SK-N-SH (cell line): Measurements from ENCODE around the gene ZIC1. TPM values are rescaled to one million over a fixed set of nuclear protein-coding genes. Genes with fewer than 3 reads are reported as not detected.

Experiments used
- CTCF ChIA-PET: fragments of 300-600, 350-600 bp; formaldehyde crosslinking; extraction: SDS; loops from one replicate; lab custom pipeline; 2021; lab: Yijun Ruan, JAX
- POLR2A ChIA-PET: fragments of 350-600 bp; sonication (Branson Sonifier 250); formaldehyde crosslinking; extraction: SDS; loops from one replicate; lab custom pipeline; 2020; ENCODE audit warnings: antibody characterized with exemption, inconsistent platforms; lab: Yijun Ruan, JAX
- DNase-seq: peaks from one replicate; pipeline ENCODE4 v3.0.0; 2012
- H2AFZ ChIP-seq: fragments of 200-600 bp; sonication (generic); 2 replicates; pipeline ENCODE4 v1.8.1; 2016; ENCODE audit warnings: antibody characterized with exemption, mild to moderate bottlenecking, low read depth
- H3F3A ChIP-seq: fragments of 200-600 bp; sonication (generic); replicated peaks from 2 replicates; pipeline ENCODE3; 2016; ENCODE audit warnings: antibody characterized with exemption, mild to moderate bottlenecking; ENCODE audit not compliant: insufficient read depth
- H3K27ac ChIP-seq, 2 experiments: fragments of 200-500 bp in 1 of 2; fragments of 200-600 bp in 1 of 2; sonication (Bioruptor generic) in 1 of 2; sonication (generic), shearing (Covaris generic) in 1 of 2; 2 replicates each; pipeline versions ENCODE4 v1.5.1 to v1.6.1; 2014 to 2016; ENCODE audit warnings: low read depth in 2 of 2, inconsistent platforms in 1 of 2, low read length in 1 of 2, mild to moderate bottlenecking in 1 of 2, mixed read lengths in 1 of 2
- H3K27me3 ChIP-seq: fragments of 200-600 bp; sonication (generic), shearing (Covaris generic); 2 replicates; pipeline ENCODE4 v1.6.1; 2016; ENCODE audit warnings: mixed run types; ENCODE audit not compliant: insufficient read depth
- H3K36me3 ChIP-seq, 2 experiments: fragments of 200-500 bp in 1 of 2; fragments of 200-600 bp in 1 of 2; sonication (Bioruptor generic) in 1 of 2; sonication (generic) in 1 of 2; replicated peaks in 1 of 2; 2 replicates each; pipeline versions ENCODE3 to v1.5.1; 2014 to 2016; ENCODE audit warnings: low read length in 1 of 2, mild to moderate bottlenecking in 1 of 2; ENCODE audit not compliant: insufficient read depth in 2 of 2, control insufficient read depth in 1 of 2
- H3K4me1 ChIP-seq, 2 experiments: fragments of 200-500 bp in 1 of 2; fragments of 200-600 bp in 1 of 2; sonication (Bioruptor generic) in 1 of 2; sonication (generic), shearing (Covaris generic) in 1 of 2; 2 replicates each; pipeline versions ENCODE4 v1.5.1 to v1.6.1; 2014 to 2016; ENCODE audit warnings: low read depth in 1 of 2, low read length in 1 of 2, mixed run types in 1 of 2; ENCODE audit not compliant: insufficient read depth in 2 of 2, control insufficient read depth in 1 of 2
- H3K4me2 ChIP-seq: fragments of 200-600 bp; sonication (generic), shearing (Covaris generic); 2 replicates; pipeline ENCODE4 v1.6.1; 2017; ENCODE audit warnings: mixed run types
- H3K4me3 ChIP-seq, 2 experiments: fragments of 200-500 bp in 1 of 2; fragments of 200-600 bp in 1 of 2; sonication (Bioruptor generic) in 1 of 2; sonication (generic), shearing (Covaris generic) in 1 of 2; 2 replicates each; pipeline versions ENCODE4 v1.5.1 to v1.8.1; 2014 to 2016; ENCODE audit warnings: low read depth in 2 of 2, inconsistent platforms in 1 of 2, low read length in 1 of 2, mild to moderate bottlenecking in 1 of 2, mixed read lengths in 1 of 2, moderate library complexity in 1 of 2
- H3K79me2 ChIP-seq: fragments of 200-600 bp; sonication (generic); 2 replicates; pipeline ENCODE4 v1.8.1; 2017; ENCODE audit warnings: mild to moderate bottlenecking; ENCODE audit not compliant: insufficient read depth
- H3K9ac ChIP-seq: fragments of 200-600 bp; sonication (generic); 2 replicates; pipeline ENCODE4 v1.6.1; 2017; ENCODE audit warnings: mixed run types
- H3K9me2 ChIP-seq: fragments of 200-600 bp; sonication (generic); 2 replicates; pipeline ENCODE4 v1.6.1; 2017; ENCODE audit warnings: mixed run types
- H3K9me3 ChIP-seq: fragments of 200-600 bp; sonication (generic); 2 replicates; pipeline ENCODE4 v1.6.1; 2017; ENCODE audit warnings: mixed run types, mild to moderate bottlenecking, moderate library complexity
- H4K20me1 ChIP-seq: fragments of 200-600 bp; sonication (generic); 2 replicates; pipeline ENCODE4 v1.6.1; 2017; ENCODE audit warnings: mild to moderate bottlenecking, mixed run types; ENCODE audit not compliant: insufficient read depth
- CHD2 ChIP-seq: fragments of 150-350 bp; IDR thresholded peaks from 2 replicates; pipeline ENCODE4 v1.6.1; 2018; ENCODE audit warnings: low read length; ENCODE audit not compliant: partially characterized antibody
- EP300 ChIP-seq, 2 experiments: IDR thresholded peaks; 2 replicates each; pipeline versions ENCODE4 v1.4.0 to v1.6.1; 2012; ENCODE audit warnings: borderline replicate concordance in 1 of 2, low read depth in 1 of 2, low read length in 1 of 2
- GATA2 ChIP-seq: sonication (generic); formaldehyde crosslinking; IDR thresholded peaks from 2 replicates; pipeline ENCODE4 v1.5.0; 2020; ENCODE audit warnings: mild to moderate bottlenecking, missing genetic modification reagents
- JUND ChIP-seq: IDR thresholded peaks from 2 replicates; pipeline ENCODE4 v1.4.0; 2012
- MEF2A ChIP-seq: IDR thresholded peaks from 2 replicates; pipeline ENCODE4 v1.4.0; 2012; ENCODE audit warnings: low read depth, borderline replicate concordance
- MXI1 ChIP-seq: IDR thresholded peaks from 2 replicates; pipeline ENCODE4 v1.6.1; 2012; ENCODE audit warnings: mild to moderate bottlenecking, low read depth, low read length, improper control_type of control experiment
- NFIC ChIP-seq: IDR thresholded peaks from 2 replicates; pipeline ENCODE4 v1.4.0; 2012; ENCODE audit warnings: borderline replicate concordance
- NRF1 ChIP-seq: IDR thresholded peaks from 2 replicates; pipeline ENCODE4 v1.6.1; 2012; ENCODE audit warnings: low read depth, mild to moderate bottlenecking, low read length
- POLR2AphosphoS5 ChIP-seq: IDR thresholded peaks from 2 replicates; pipeline ENCODE4 v1.6.1; 2012; ENCODE audit warnings: low read depth, low read length
- RAD21 ChIP-seq: IDR thresholded peaks from 2 replicates; pipeline ENCODE4 v1.6.1; 2012; ENCODE audit warnings: mild to moderate bottlenecking, low read length
- RXRA ChIP-seq: IDR thresholded peaks from 2 replicates; pipeline ENCODE4 v1.4.0; 2012; ENCODE audit warnings: low read depth, mild to moderate bottlenecking, borderline replicate concordance
- SIN3A ChIP-seq: IDR thresholded peaks from 2 replicates; pipeline ENCODE4 v1.6.1; 2012; ENCODE audit warnings: low read depth, mild to moderate bottlenecking, low read length, moderate library complexity, borderline replicate concordance
- SMC3 ChIP-seq: IDR thresholded peaks from 2 replicates; pipeline ENCODE4 v1.6.1; 2012; ENCODE audit warnings: low read depth, low read length, improper control_type of control experiment
- TCF12 ChIP-seq: IDR thresholded peaks from 2 replicates; pipeline ENCODE4 v1.4.0; 2012
- TEAD4 ChIP-seq: IDR thresholded peaks from 2 replicates; pipeline ENCODE4 v1.4.0; 2012; ENCODE audit warnings: mild to moderate bottlenecking, borderline replicate concordance; ENCODE audit not compliant: insufficient read depth
- WGBS: methylation state at CpG from one replicate; pipeline ENCODE4 v1.1.6; 2017; ENCODE audit warnings: low lambda C conversion rate; 5-methylcytosine and 5-hydroxymethylcytosine counted together
- polyA plus RNA-seq, 3 experiments: library from polyadenylated mRNA; depleted of rRNA; stranded (reverse); fragments of >200 nt; gene quantifications; 2 replicates each; pipeline ENCODE4 v1.2.3, GENCODE V29; 2012
- TF ChIP-seq, protein P1 (sequence below): IDR thresholded peaks from 2 replicates; pipeline ENCODE4 v1.4.0; 2012; ENCODE audit warnings: low read depth, borderline replicate concordance
- TF ChIP-seq, protein P2 (sequence below): fragments of 150-350 bp; IDR thresholded peaks from 2 replicates; pipeline ENCODE4 v1.6.1; 2017; ENCODE audit warnings: antibody characterized with exemption, low read length, low read depth, borderline replicate concordance
- TF ChIP-seq, protein P3 (sequence below): IDR thresholded peaks from 2 replicates; pipeline ENCODE4 v1.6.1; 2012; ENCODE audit warnings: mild to moderate bottlenecking, low read depth, low read length, moderate library complexity
- TF ChIP-seq, protein P4 (sequence below): fragments of 200-600 bp; sonication (generic); IDR thresholded peaks from 2 replicates; pipeline ENCODE4 v1.6.1; 2017; ENCODE audit warnings: antibody characterized with exemption, mild to moderate bottlenecking, moderate library complexity

The ZIC1 gene
- polyA plus RNA-seq, 1 of the 3 experiments (the other 2 are of a cell fraction): 16.7 TPM

DNA sequence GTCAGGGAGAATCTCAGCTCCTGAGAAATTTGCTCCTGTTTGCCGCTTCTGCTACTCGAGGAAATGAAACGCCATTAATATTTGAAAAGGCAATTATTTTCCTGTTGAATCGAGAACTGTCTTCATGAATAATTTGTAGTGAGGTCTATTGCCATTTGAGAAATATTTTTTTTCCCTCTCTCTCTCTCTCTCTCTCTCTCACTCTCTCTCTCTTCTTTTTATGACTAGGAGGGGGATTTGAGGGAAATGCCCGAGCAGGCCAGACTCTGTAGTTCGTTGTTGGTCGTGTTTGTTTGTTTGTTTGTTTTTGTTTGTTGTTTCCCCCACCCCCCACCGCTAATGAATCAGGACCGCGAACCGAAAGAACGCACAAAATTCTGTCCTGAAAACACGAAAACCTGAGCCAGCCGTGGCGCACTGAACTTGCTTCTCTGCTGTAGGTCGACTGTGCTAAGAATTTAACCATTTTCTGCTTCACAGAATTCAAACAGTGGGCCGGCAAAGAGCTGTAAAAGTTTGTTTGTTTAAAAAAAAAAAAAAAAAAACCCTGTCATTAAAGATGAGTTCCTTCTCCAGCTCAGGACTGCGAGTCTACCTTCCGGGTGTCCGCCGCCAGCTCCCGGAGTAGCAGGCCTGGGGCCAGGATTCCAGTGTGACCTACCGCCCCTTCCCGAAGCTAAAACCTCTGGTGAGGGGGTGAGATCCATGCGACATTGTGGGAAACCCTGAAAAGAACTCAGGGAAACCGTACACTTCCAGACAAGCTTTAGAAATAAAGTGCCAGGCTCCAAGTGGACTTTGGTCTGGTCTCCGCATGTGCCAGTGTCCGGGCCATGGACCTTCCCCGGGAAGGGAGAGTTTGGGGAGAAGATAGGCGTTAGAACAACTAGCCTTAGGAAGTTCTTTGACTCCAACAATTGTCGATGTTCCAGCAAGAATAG is 15.0 kb upstream of the ZIC1 start (continued):
- TF ChIP-seq, protein P1, sequence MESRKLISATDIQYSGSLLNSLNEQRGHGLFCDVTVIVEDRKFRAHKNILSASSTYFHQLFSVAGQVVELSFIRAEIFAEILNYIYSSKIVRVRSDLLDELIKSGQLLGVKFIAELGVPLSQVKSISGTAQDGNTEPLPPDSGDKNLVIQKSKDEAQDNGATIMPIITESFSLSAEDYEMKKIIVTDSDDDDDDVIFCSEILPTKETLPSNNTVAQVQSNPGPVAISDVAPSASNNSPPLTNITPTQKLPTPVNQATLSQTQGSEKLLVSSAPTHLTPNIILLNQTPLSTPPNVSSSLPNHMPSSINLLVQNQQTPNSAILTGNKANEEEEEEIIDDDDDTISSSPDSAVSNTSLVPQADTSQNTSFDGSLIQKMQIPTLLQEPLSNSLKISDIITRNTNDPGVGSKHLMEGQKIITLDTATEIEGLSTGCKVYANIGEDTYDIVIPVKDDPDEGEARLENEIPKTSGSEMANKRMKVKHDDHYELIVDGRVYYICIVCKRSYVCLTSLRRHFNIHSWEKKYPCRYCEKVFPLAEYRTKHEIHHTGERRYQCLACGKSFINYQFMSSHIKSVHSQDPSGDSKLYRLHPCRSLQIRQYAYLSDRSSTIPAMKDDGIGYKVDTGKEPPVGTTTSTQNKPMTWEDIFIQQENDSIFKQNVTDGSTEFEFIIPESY: no peak
- no peak for TF ChIP-seq JUND

DNA sequence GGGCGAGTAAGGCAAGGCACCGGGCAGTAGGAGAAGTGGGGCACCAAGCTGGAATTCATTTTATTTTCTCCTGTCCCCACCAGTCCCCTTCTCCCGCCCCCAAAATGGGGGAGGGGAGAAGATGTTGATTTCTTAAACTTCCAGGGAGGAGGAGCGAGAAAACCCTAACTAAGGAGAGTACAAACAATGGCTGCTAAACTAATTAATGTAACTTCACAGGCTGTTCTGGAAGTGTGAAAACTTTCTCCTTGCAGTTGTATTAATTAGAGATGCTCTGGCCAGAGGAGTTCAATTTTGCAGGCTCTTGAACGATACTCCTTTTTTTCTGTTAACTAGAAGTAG is 14.3 kb upstream of the ZIC1 start:
- H4K20me1 ChIP-seq: no peaks in the 10 kb centered on the region
- CTCF ChIA-PET: interaction anchor here (1.4 kb wide), 1 partner anchor 222 kb away, joined by 5 read pairs; no protein-coding TSS in a partner anchor
- H3K79me2 ChIP-seq: peaks cover 31% of the 10 kb centered on the region; the same call in 1 of the 2 replicates
- H3K4me3 ChIP-seq: peak overlapping the region; percentile 62 to 69
- WGBS: 60% methylated on average over 5 of the region's 5 CpGs
- TF ChIP-seq, protein P1: no peak
- TF ChIP-seq POLR2AphosphoS5 (no peak), CHD2 (no peak), NRF1 (no peak), MEF2A (no peak), JUND (no peak), TCF12 (no peak), GATA2 (CRISPR knock-in tag) (no peak), SMC3 (no peak), EP300 (IDR thresholded peaks at IDR 0.05; ENCODE audit: borderline replicate concordance in 1 of 2, low read depth in 1 of 2, low read length in 1 of 2) (no peak), MXI1 (no peak), NFIC (no peak), TEAD4 (no peak), RAD21 (no peak), RXRA (no peak), SIN3A (no peak)
- TF ChIP-seq, protein P2, sequence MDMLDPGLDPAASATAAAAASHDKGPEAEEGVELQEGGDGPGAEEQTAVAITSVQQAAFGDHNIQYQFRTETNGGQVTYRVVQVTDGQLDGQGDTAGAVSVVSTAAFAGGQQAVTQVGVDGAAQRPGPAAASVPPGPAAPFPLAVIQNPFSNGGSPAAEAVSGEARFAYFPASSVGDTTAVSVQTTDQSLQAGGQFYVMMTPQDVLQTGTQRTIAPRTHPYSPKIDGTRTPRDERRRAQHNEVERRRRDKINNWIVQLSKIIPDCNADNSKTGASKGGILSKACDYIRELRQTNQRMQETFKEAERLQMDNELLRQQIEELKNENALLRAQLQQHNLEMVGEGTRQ: no peak
- TF ChIP-seq, protein P3, sequence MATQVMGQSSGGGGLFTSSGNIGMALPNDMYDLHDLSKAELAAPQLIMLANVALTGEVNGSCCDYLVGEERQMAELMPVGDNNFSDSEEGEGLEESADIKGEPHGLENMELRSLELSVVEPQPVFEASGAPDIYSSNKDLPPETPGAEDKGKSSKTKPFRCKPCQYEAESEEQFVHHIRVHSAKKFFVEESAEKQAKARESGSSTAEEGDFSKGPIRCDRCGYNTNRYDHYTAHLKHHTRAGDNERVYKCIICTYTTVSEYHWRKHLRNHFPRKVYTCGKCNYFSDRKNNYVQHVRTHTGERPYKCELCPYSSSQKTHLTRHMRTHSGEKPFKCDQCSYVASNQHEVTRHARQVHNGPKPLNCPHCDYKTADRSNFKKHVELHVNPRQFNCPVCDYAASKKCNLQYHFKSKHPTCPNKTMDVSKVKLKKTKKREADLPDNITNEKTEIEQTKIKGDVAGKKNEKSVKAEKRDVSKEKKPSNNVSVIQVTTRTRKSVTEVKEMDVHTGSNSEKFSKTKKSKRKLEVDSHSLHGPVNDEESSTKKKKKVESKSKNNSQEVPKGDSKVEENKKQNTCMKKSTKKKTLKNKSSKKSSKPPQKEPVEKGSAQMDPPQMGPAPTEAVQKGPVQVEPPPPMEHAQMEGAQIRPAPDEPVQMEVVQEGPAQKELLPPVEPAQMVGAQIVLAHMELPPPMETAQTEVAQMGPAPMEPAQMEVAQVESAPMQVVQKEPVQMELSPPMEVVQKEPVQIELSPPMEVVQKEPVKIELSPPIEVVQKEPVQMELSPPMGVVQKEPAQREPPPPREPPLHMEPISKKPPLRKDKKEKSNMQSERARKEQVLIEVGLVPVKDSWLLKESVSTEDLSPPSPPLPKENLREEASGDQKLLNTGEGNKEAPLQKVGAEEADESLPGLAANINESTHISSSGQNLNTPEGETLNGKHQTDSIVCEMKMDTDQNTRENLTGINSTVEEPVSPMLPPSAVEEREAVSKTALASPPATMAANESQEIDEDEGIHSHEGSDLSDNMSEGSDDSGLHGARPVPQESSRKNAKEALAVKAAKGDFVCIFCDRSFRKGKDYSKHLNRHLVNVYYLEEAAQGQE: no peak
- TF ChIP-seq, protein P4, sequence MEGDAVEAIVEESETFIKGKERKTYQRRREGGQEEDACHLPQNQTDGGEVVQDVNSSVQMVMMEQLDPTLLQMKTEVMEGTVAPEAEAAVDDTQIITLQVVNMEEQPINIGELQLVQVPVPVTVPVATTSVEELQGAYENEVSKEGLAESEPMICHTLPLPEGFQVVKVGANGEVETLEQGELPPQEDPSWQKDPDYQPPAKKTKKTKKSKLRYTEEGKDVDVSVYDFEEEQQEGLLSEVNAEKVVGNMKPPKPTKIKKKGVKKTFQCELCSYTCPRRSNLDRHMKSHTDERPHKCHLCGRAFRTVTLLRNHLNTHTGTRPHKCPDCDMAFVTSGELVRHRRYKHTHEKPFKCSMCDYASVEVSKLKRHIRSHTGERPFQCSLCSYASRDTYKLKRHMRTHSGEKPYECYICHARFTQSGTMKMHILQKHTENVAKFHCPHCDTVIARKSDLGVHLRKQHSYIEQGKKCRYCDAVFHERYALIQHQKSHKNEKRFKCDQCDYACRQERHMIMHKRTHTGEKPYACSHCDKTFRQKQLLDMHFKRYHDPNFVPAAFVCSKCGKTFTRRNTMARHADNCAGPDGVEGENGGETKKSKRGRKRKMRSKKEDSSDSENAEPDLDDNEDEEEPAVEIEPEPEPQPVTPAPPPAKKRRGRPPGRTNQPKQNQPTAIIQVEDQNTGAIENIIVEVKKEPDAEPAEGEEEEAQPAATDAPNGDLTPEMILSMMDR: no peak
- TF ChIP-seq, all 33 proteins: peak for 0
- H3K9me2 ChIP-seq: no peaks in the 10 kb centered on the region
- H3K27me3 ChIP-seq: peaks cover 32% of the 10 kb centered on the region; the same call in 1 of the 2 replicates
- H3K9me3 ChIP-seq: no peaks in the 10 kb centered on the region
- H3K4me1 ChIP-seq: peaks cover 0 to 2% of the 10 kb centered on the region in 2 experiments; a peak in 1 of 4 replicates
- peak overlapping the region; percentile 88 for H3K4me2 ChIP-seq
- no peaks in the 10 kb centered on the region for H3F3A ChIP-seq
- H2AFZ ChIP-seq: no peak overlapping the region
- no peaks in the 10 kb centered on the region for H3K36me3 ChIP-seq
- H3K9ac ChIP-seq: no peak overlapping the region
- POLR2A ChIA-PET: interaction anchor here (0.6 to 2.1 kb wide), 3 partner anchors 16 to 698 kb away, joined by 3 to 6 read pairs (median 3); no protein-coding TSS in a partner anchor
- no peak for DNase-seq
- H3K27ac ChIP-seq: peak overlapping the region in 1 of 2 experiments; percentile 71; a peak in 1 of 4 replicates
